GM12872 (cell line): ENCODE results near the gene DNAI1.

Source experiments
- TF ChIP-seq, protein P1 (sequence below): IDR thresholded peaks from 3 replicates; pipeline ENCODE4 v1.5.1; 2011; ENCODE audit warnings: low read depth, mild to moderate bottlenecking, low read length, moderate library complexity; ENCODE audit not compliant: insufficient read depth

Gene DNAI1

DNA sequence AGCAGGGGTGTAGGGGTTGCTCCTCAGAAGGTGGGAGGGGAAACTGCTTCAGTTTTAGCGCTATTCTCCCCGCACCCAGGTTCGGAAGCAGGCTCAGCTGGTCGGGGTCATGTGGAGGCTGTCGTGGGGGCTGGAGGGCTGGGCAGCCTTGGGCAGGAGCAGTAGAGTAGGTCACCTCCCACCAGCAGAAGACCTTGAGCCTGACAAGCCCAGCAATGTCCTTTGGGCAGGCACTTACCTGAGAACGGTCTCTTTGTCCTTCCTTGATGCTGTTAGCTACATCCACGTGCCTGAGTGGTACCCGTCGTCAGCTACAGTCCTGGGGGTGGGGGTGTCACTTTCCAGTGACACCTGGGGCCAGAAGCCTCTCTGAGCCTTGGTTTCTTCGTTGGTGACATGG lies 43.9 kb downstream of the DNAI1 start:
- TF ChIP-seq, protein P1, sequence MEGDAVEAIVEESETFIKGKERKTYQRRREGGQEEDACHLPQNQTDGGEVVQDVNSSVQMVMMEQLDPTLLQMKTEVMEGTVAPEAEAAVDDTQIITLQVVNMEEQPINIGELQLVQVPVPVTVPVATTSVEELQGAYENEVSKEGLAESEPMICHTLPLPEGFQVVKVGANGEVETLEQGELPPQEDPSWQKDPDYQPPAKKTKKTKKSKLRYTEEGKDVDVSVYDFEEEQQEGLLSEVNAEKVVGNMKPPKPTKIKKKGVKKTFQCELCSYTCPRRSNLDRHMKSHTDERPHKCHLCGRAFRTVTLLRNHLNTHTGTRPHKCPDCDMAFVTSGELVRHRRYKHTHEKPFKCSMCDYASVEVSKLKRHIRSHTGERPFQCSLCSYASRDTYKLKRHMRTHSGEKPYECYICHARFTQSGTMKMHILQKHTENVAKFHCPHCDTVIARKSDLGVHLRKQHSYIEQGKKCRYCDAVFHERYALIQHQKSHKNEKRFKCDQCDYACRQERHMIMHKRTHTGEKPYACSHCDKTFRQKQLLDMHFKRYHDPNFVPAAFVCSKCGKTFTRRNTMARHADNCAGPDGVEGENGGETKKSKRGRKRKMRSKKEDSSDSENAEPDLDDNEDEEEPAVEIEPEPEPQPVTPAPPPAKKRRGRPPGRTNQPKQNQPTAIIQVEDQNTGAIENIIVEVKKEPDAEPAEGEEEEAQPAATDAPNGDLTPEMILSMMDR = no peak

DNA sequence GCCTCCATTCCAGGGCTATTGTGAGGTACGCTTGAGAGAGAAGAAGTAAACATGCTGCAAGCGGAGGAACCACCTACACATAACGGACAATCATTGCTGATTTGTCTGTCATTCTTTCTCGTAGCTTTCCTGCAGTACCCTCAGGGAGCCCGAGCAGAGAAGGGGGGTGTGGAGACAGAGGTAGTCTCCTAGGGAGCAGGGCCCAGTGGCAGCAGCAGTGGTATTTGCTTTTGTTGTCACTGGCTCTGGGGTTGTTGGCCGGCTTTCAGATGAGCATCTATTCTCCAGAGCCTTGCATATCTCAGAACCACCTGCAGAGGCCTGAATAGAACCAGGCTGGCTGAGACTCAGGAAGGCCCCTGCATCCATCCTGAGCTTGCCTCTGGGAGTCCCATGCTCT lies 44.3 kb downstream of the DNAI1 start:
- TF ChIP-seq, protein P1 = no peak

DNA sequence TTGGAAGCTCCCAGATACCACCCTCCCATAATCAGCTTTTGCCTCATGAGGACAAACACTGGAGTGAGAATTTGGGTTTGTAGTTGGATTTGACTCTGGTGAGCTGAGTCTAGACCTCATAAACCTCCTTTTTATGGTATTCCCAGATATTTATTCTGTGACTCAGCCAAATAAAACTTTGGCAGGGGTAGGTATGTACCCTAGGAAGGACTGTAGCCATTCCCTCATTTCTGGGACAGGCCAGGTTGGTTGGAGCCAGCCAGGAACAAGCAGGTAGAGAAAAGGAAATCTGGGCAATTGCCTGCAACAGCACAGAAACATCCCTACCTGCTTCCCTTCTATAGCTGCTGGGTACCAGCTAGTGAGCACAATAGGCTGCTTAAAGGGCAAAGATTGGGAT lies 44.8 kb downstream of the DNAI1 start:
- TF ChIP-seq, protein P1 = no peak

DNA sequence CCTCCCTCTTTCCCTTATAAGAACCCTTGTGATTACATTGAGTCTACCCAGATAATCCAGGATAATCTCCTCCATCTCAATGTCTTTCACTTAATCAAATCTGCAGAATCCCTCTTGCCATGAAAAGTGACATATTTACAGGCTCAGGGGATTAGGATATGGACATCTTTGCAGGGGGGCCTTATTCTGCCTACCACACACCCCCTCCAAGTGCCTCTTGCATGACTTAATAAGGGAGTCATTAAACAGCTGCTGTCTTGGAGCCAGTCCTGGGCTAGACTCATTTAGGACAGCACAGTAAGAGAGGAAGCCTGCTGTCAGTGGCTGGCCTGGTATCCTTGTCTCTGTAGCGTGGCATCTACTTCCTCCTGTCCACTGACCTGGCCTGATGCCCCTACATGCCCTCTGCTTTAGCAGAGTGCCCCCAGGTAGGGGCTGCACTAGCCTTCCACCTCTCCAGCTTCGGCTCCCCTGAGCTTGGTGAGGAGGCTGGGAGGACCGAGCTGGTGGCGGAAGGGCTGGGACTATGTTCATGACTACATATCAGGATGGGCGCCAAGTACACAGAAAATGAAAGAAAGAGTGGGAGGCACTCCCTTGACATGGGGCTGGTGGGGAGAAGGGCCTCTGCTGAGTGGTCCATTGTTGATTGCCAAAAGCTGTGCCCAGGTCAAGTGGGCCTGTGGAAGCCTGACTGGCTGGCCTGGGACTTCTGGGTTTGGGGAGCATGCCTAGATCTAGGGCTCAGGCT lies 46.9 kb downstream of the DNAI1 start:
- TF ChIP-seq, protein P1 = no peak

DNA sequence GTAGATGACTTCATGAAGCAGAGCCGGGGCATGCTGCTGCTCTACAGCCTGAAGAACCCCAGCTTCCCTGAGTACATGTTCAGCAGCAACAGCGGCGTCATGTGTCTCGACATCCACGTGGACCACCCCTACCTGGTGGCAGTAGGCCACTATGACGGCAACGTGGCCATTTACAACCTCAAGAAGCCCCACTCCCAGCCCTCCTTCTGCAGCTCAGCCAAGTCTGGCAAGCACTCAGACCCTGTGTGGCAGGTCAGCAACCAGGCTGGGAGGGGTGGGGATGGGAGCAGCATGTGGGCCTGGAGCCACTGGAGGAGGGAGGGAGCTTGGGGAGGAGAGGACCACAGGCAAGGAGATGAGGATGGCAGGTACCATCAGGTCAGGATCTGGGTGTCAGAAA lies 48.0 kb downstream of the DNAI1 start:
- TF ChIP-seq, protein P1 = no peak

DNA sequence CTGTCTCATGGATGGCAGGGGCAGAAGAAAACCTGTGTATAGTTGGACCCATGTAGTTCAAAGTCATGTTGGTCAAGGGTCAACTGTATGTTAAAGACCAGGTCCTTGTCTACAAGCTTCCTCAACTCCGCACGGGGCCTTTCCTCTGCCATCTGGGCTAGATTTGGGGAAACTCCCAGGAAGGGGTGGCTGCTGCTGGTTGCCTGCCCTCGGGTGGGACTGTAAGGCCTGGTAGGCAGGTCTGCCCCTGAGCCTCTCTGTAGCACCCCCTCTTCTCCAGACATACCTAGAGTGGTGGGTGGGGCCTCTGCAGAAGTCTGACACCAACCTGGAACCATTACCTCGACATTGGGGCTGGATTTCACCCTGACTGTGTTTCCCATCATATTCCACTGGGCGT lies 49.0 kb downstream of the DNAI1 start:
- TF ChIP-seq, protein P1 = no peak

DNA sequence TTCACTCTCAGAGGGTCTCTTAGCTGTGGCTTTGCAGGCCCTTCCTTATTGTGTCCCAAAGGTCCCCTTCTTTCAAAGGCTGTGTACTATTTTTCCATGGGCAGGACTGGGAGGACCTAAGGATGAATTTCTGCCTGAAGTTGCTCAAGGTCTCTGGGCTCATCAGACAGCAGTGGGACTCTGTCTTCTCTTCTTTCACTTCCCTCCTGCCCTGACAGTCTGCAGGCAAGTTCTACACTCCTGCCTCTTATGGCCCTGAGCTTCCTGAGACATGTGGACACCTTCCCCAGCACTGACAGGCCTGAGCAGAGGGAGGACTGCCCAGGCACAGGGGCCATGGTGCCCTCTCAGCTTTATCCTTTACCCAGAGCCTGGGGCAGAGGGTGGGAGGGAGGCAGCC lies 49.4 kb downstream of the DNAI1 start:
- TF ChIP-seq, protein P1 = no peak
